ENCODE data around the gene IKBKE. TPM values are rescaled to one million over a fixed set of nuclear protein-coding genes. Genes with fewer than 3 reads are reported as not detected.

Gene IKBKE
- total and polyA plus RNA-seq, 2 of the 8 experiments (the other 6 are each of a cell fraction or from before 2014, with no cell fraction given) = 8.6 to 12.0 TPM

- WGBS, 2 experiments (ENCODE audit: extremely low coverage in 1 of 2, insufficient coverage in 1 of 2, insufficient read length in 1 of 2, insufficient replicate concordance in 2 of 2, low coverage in 1 of 2, low lambda C conversion rate in 2 of 2, missing lambda C conversion rate in 1 of 2) = 85% methylated on average over 3 of the region's 3 CpGs; no CpG with 5 or more reads in 1 of the 2 experiments
- FAIRE-seq (no peak), DNase-seq (ENCODE audit: low read depth in 1 of 2, low spot score in 2 of 2) (no peak)
- H4K91ac ChIP-seq (replicated peaks; ENCODE audit: insufficient read length, low read length) = no peak overlapping the region
- peaks cover 0 to 6% (median 2%) of the 10 kb centered on the region in 4 experiments; a peak in 5 of 7 replicates for H3K4me1 ChIP-seq (replicated peaks in 1 of 4; ENCODE audit: control insufficient read depth in 3 of 4, insufficient read depth in 4 of 4, low read length in 3 of 4)
- no peaks in the 10 kb centered on the region for H3K79me1 ChIP-seq (ENCODE audit: low read depth, low read length)
- H3K27me3 ChIP-seq (replicated peaks in 1 of 4; ENCODE audit: control insufficient read depth in 3 of 4, extremely low read depth in 1 of 4, insufficient read depth in 3 of 4, low read length in 3 of 4) = peaks cover 17 to 46% (median 42%) of the 10 kb centered on the region in 4 experiments
- peaks cover 0 to 4% of the 10 kb centered on the region in 2 experiments for H4K20me1 ChIP-seq (replicated peaks in 1 of 2; ENCODE audit: control insufficient read depth in 1 of 2, insufficient read depth in 2 of 2, low read length in 2 of 2)
- H3K4ac ChIP-seq (replicated peaks; ENCODE audit: insufficient read length, low read depth, low read length) = no peak overlapping the region
- no peak overlapping the region for H3K4me3 ChIP-seq (ENCODE audit: extremely low read depth in 1 of 4, insufficient read depth in 2 of 4, low read depth in 3 of 4, low read length in 4 of 4)
- H3K36me3 ChIP-seq (ENCODE audit: control insufficient read depth in 2 of 4, insufficient read depth in 4 of 4, low read length in 3 of 4) = no peaks in the 10 kb centered on the region
- no peak overlapping the region for H3K9ac ChIP-seq (replicated peaks in 1 of 4; ENCODE audit: extremely low read depth in 1 of 4, low read depth in 3 of 4, low read length in 3 of 4)
- no peak overlapping the region for H2AK5ac ChIP-seq (ENCODE audit: low read depth, low read length)
- peaks cover 9% of the 10 kb centered on the region; the same call in 1 of the 2 replicates for H3K23me2 ChIP-seq (ENCODE audit: low read depth, low read length)
- H3K56ac ChIP-seq (replicated peaks; ENCODE audit: insufficient read length, low read depth, low read length) = no peak overlapping the region
- no peak overlapping the region for H3K23ac ChIP-seq (ENCODE audit: insufficient read length)
- no peak overlapping the region for H3K18ac ChIP-seq (ENCODE audit: extremely low read depth, low read length)
- no peak for TF ChIP-seq EZH2 (IDR thresholded peaks at IDR 0.05; ENCODE audit: low read depth, low read length, severe bottlenecking)
- TF ChIP-seq KDM5A (IDR thresholded peaks at IDR 0.05; ENCODE audit: low read length) = no peak
- TF ChIP-seq POU5F1 (IDR thresholded peaks at IDR 0.05; ENCODE audit: low read depth, low read length) = no peak
- no peak for TF ChIP-seq E2F6 (IDR thresholded peaks at IDR 0.05)
- no peak for TF ChIP-seq TAF1 (IDR thresholded peaks at IDR 0.05; ENCODE audit: low read depth, low read length)
- no peak for TF ChIP-seq PHF8 (conservative IDR thresholded peaks at IDR 0.05; ENCODE audit: low read depth, low read length)
- TF ChIP-seq GTF2F1 (IDR thresholded peaks at IDR 0.05; ENCODE audit: borderline replicate concordance, low read depth, low read length) = no peak
- no peak for TF ChIP-seq KDM4A (IDR thresholded peaks at IDR 0.05; ENCODE audit: low read depth, low read length, severe bottlenecking)
- no peak for TF ChIP-seq CHD2 (IDR thresholded peaks at IDR 0.05; ENCODE audit: low read length)
- no peak overlapping the region for H3K14ac ChIP-seq (ENCODE audit: insufficient read length)
- no peaks in the 10 kb centered on the region for H3K79me2 ChIP-seq (ENCODE audit: control insufficient read depth in 1 of 2, insufficient read depth in 2 of 2, low read length in 2 of 2)
- no peak overlapping the region for H2AFZ ChIP-seq (ENCODE audit: low read length)
- no peak overlapping the region for H4K8ac ChIP-seq (ENCODE audit: extremely low read depth, insufficient read depth, low read length)
- H3K27ac ChIP-seq (ENCODE audit: low read depth, low read length) = no peak overlapping the region
- no peak overlapping the region for H3K4me2 ChIP-seq (ENCODE audit: insufficient read depth in 1 of 2, low read depth in 2 of 2, low read length in 2 of 2)
- no peak overlapping the region for H2BK15ac ChIP-seq (ENCODE audit: low read length)
- H4K5ac ChIP-seq (ENCODE audit: insufficient read length, low read depth, low read length) = no peak overlapping the region
- POLR2A ChIA-PET (ENCODE audit: partially characterized antibody) = no interaction called here
- H2BK20ac ChIP-seq (ENCODE audit: low read length) = no peak overlapping the region
- H2BK120ac ChIP-seq (replicated peaks; ENCODE audit: low read depth, low read length) = no peak overlapping the region
- no peaks in the 10 kb centered on the region for H3K9me3 ChIP-seq (ENCODE audit: insufficient read depth in 2 of 2, low read depth in 1 of 2, low read length in 1 of 2)
- CTCF ChIA-PET (ENCODE audit: partially characterized antibody) = interaction anchor here (1.0 to 13.3 kb wide), 4 partner anchors 14 to 82 kb away, joined by 3 to 167 read pairs (median 64); no protein-coding TSS in a partner anchor
- H2BK12ac ChIP-seq (ENCODE audit: low read depth, low read length) = no peak overlapping the region
- no peak overlapping the region for H2BK5ac ChIP-seq (ENCODE audit: low read depth, low read length)
Measured at GRCh38 chr1:206504363-206504713, 34.1 kb downstream of the IKBKE start.

All from H1 (cell line).